Measurements from ENCODE around the gene NHLRC1.

The NHLRC1 gene

DNA sequence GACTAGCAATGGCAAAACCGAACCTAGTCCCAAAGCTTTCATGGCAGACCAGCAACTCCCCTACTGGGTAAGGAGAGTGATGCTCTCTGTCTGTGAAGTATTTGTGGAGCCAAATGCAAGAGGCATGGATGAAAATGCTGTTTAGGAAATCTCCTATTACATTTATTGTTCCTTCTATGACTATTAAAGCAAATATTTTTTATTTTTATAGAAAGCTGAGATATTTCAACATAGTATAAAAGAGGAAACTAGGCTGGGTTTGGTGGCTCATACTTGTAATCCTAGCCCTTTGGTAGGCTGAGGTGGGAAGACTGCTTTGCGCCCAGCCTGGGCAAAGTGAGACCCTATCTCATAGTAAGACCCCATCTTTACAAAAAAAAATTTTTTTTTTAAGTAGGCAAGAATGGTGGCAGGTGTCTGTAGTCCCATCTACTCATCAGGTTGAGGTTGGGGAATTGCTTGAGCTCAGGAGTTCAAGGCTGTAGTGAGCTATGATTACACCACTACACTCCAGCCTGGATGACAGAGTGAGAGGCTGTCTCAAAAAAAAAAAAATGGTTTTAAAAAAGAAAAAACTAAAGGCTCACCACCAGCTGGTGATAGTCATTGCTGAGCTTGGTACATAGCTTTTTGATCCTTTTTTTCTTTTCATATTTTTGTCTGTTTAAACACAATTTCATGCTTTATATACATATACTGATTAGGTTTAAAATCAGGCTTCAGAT is 44.0 kb upstream of the NHLRC1 start:
- TF ChIP-seq, protein P1, sequence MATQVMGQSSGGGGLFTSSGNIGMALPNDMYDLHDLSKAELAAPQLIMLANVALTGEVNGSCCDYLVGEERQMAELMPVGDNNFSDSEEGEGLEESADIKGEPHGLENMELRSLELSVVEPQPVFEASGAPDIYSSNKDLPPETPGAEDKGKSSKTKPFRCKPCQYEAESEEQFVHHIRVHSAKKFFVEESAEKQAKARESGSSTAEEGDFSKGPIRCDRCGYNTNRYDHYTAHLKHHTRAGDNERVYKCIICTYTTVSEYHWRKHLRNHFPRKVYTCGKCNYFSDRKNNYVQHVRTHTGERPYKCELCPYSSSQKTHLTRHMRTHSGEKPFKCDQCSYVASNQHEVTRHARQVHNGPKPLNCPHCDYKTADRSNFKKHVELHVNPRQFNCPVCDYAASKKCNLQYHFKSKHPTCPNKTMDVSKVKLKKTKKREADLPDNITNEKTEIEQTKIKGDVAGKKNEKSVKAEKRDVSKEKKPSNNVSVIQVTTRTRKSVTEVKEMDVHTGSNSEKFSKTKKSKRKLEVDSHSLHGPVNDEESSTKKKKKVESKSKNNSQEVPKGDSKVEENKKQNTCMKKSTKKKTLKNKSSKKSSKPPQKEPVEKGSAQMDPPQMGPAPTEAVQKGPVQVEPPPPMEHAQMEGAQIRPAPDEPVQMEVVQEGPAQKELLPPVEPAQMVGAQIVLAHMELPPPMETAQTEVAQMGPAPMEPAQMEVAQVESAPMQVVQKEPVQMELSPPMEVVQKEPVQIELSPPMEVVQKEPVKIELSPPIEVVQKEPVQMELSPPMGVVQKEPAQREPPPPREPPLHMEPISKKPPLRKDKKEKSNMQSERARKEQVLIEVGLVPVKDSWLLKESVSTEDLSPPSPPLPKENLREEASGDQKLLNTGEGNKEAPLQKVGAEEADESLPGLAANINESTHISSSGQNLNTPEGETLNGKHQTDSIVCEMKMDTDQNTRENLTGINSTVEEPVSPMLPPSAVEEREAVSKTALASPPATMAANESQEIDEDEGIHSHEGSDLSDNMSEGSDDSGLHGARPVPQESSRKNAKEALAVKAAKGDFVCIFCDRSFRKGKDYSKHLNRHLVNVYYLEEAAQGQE (IDR thresholded peaks at IDR 0.05; ENCODE audit: insufficient replicate concordance, low read depth): no peak
- H3K4me3 ChIP-seq (replicated peaks; ENCODE audit: insufficient read depth, low read length): no peak overlapping the region
- no peak for DNase-seq (ENCODE audit: low read depth in 1 of 2, low spot score in 1 of 2)
- H3K27ac ChIP-seq (replicated peaks): no peak overlapping the region
- H3K27me3 ChIP-seq (ENCODE audit: insufficient read depth, poor library complexity, severe bottlenecking): no peaks in the 10 kb centered on the region

DNA sequence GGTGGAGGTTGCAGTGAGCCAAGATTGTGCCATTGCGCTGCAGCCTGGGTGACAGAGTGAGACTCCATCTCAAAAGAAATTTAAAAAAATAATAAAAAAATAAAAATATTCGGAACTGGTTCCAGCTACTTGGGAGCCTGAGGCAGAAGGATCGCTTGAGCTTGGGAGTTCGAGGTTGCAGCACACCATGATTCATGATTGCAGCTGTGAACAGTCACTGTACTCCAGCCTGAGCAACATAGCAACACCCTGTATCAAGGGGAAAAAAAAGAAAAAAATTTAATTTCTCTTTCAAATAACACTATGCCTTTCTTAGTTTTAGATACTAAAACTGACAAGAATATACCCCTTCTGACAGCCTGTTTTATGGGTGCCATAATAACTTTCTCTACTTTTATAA is 43.3 kb upstream of the NHLRC1 start:
- no peak overlapping the region for H3K27ac ChIP-seq (replicated peaks)
- DNase-seq (ENCODE audit: low read depth in 1 of 2, low spot score in 1 of 2): no peak
- H3K4me3 ChIP-seq (replicated peaks; ENCODE audit: insufficient read depth, low read length): no peak overlapping the region
- H3K27me3 ChIP-seq (ENCODE audit: insufficient read depth, poor library complexity, severe bottlenecking): no peaks in the 10 kb centered on the region
- TF ChIP-seq GABPA (IDR thresholded peaks at IDR 0.05; ENCODE audit: low read depth): no peak
- no peak for TF ChIP-seq POLR2AphosphoS5 (IDR thresholded peaks at IDR 0.05; ENCODE audit: low read depth)
- TF ChIP-seq, protein P1 (IDR thresholded peaks at IDR 0.05; ENCODE audit: insufficient replicate concordance, low read depth): no peak
- TF ChIP-seq SPI1 (IDR thresholded peaks at IDR 0.05; ENCODE audit: borderline replicate concordance, low read depth): no peak
- TF ChIP-seq, protein P2, sequence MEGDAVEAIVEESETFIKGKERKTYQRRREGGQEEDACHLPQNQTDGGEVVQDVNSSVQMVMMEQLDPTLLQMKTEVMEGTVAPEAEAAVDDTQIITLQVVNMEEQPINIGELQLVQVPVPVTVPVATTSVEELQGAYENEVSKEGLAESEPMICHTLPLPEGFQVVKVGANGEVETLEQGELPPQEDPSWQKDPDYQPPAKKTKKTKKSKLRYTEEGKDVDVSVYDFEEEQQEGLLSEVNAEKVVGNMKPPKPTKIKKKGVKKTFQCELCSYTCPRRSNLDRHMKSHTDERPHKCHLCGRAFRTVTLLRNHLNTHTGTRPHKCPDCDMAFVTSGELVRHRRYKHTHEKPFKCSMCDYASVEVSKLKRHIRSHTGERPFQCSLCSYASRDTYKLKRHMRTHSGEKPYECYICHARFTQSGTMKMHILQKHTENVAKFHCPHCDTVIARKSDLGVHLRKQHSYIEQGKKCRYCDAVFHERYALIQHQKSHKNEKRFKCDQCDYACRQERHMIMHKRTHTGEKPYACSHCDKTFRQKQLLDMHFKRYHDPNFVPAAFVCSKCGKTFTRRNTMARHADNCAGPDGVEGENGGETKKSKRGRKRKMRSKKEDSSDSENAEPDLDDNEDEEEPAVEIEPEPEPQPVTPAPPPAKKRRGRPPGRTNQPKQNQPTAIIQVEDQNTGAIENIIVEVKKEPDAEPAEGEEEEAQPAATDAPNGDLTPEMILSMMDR (IDR thresholded peaks at IDR 0.05; ENCODE audit: insufficient read depth, low read length): no peak

DNA sequence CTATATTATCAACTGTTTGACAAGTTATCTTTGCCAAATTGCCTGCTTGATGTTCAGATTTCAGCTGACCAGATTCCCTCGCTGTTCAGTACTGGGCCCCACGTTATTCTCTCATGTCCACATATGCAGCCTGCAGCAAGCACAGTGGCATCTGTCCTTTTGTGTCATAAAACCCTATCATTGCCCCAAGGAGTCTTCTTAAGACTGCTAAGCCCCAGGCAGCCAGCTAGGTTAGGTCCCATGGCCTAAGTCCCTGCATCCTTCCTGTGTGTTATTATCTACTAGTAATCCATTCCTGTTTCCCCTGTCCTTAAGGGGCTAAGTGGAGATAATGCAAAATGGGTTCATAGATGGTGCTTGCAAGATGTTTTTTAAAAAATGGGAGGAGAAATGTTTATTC is 39.9 kb upstream of the NHLRC1 start:
- DNase-seq (ENCODE audit: low read depth in 1 of 2, low spot score in 1 of 2): no peak

More for the DNA sequence above, 39.9 kb upstream of the NHLRC1 start:
- Histone ChIP-seq H3K27me3 (ENCODE audit: insufficient read depth, poor library complexity, severe bottlenecking) (no peaks in the 10 kb centered on the region), H3K27ac (replicated peaks) (no peak overlapping the region), H3K4me3 (replicated peaks; ENCODE audit: insufficient read depth, low read length) (no peak overlapping the region)
- no peak for TF ChIP-seq POLR2AphosphoS5 (IDR thresholded peaks at IDR 0.05; ENCODE audit: low read depth)
- no peak for TF ChIP-seq SPI1 (IDR thresholded peaks at IDR 0.05; ENCODE audit: borderline replicate concordance, low read depth)
- TF ChIP-seq, protein P2 (IDR thresholded peaks at IDR 0.05; ENCODE audit: insufficient read depth, low read length): no peak
- TF ChIP-seq, protein P1 (IDR thresholded peaks at IDR 0.05; ENCODE audit: insufficient replicate concordance, low read depth): no peak
- TF ChIP-seq GABPA (IDR thresholded peaks at IDR 0.05; ENCODE audit: low read depth): no peak

All from HL-60 (cell line).